GM19351 (cell line): ENCODE data around the gene KIF27.
A peak's percentile ranks its signal among the peaks of the same experiment; 100 is the strongest.
"Not testable (repeated sequence)": the region's sequence is repeated elsewhere in the genome, so short reads cannot be mapped to it uniquely, and the experiment has no call there.

ENCODE experiments used
- ATAC-seq: cut with Tn5 transposase; IDR thresholded peaks from one replicate; pipeline ENCODE4 v1.9.1; 2021; ENCODE audit warnings: mild to moderate bottlenecking, moderate library complexity; ENCODE audit not compliant: unreplicated experiment

Gene KIF27

DNA sequence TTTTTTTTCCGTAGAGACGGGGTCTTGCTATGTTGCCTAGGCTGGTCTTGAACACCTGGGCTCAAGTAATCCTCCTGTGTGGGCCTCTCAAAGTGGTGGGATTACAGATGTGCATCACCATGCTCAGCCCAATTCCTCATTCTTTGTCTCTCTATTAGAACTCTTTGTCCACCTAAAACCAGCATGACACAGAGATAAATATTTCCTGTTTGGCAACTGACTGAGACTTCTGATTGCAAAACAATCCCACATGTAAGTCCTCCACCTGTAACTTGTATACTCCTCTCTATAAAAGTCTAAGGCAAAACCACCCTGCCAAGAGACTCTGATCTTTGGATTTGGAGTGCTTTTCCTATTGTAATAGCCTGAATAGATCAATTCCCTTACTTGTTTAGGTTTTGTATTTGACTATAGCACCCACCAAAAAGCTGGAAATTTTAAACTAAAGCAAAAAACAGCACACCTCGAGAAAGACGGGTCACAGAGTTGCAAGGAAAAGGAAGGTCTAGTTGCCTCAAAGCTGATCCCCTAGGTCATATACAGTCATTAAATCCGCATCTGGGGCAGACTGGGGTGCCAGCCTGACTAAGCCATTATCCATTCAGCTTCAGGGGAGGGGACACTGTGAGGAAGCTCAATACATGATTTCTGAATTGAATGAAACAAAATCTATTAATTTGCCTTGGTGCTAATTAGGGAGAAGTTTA lies 13.5 kb upstream of the KIF27 start:
- ATAC-seq: no peak

- ATAC-seq: no peak
These were observed 12.6 kb upstream of the KIF27 start for GRCh38 chr9:83933790-83934189.

- no peak for ATAC-seq
These were observed 11.6 kb upstream of the KIF27 start for GRCh38 chr9:83932851-83933250.

- no peak for ATAC-seq
These were observed 10.8 kb upstream of the KIF27 start for GRCh38 chr9:83932011-83932410.

DNA sequence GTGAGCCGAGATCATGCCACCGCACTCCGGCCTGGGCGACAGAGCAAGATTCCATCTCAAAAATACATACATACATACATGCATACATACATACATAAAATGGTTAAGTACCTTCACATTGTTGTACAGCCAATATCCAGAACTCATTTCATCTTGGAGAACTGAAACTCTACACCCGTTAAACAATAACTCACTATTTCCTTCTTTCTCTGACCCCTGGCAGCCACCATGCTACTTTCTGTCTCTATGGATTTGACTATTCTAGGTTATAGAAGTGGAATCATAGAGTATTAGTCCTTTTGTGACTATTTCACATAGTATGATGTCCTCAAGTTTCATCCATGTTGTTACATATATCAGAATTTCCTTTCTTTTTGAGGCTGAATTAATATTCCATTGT lies 9.6 kb upstream of the KIF27 start:
- no peak for ATAC-seq

DNA sequence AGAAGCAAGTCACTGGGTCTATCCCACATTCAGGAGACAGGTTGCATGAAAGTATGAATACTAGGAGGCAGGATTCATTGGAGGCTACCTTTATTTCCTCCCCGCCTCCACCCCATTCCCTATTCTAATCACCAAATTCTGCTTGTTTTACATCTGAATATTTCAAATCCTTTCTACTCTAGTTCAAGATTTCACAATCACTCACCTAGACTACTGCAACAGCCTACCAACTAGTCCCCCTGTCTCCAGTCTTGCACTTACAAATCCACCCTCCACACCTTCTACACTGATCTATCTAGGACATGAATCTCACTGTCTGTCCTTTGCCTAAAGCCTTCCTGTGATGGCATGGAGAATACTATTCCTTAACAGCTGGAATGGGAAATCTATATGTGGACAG lies 6.4 kb upstream of the KIF27 start:
- no peak for ATAC-seq

- ATAC-seq: peak; percentile 23
These were observed 734 bp downstream of the KIF27 start for GRCh38 chr9:83920469-83920926.

DNA sequence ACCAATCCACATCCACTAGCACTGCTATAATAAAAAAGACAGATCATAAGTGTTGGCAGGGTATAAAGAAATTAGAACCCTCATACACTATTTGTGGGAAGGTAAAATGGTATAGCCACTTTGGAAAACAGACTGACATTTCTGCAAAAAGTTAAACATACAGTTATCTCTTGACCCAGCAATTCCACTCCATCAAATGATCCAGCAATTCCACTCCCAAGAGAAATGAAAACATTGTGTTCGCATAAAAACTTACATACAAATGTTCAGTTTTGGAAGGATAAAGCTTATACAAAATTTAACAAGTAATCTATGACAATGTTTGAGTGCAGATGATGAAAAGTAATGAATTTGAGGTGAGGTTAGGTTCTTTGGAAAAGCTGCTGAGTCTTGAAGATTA lies 2.1 kb downstream of the KIF27 start:
- ATAC-seq: no peak

DNA sequence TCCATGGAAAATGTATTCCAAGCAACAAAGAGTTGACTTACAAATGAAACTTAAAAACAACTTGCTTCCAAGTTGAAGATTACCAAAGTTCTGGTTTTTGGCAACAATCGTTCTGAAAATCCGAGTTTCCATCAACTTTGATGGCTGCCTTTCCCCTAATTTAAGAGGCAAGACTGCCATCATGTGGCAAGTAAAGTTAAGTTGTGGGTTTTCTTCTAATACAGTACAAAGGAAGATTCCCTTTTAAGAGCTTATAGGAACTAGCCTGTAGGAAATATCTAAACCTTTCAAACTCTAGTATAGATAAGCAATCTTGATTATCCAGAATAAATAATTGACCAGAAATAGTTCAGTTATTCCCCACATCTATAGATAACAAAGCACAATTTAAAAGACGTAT lies 9.0 kb downstream of the KIF27 start:
- peak; percentile 73 for ATAC-seq

DNA sequence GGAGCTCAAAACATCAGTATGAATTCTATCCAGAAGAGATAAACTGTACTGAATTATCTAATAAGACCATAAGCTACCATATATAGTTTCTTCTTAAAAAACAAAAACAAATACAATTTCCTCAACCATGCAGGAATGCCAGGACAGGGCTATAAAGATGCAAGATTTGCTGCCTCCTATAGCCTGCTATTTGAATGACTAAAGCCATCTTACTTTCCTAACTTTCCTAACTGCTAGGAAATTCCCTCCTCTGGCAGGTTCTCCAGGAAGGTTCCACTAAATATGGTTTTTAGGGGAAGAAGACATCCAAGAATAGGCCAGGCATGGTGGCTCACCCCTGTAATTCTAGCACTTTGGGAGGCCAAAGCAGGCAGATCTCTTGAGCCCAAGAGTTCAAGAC lies 15.1 kb downstream of the KIF27 start:
- no peak for ATAC-seq

DNA sequence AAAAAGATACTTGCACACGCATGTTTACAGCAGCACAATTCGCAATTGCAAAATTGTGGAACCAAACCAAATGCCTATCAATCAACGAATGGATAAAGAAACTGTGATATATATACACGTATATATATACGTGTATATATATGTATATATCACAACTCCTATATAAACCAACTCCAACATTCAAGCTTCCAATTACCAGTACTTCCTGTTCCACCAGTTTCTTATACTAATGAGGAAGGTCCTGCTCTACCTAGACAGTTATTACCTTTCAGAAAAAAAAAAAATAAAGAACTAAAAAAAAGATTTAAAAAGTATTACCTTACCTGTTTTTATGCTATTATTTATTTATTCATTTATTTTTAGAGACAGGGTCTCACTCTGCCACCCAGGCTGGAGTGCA lies 20.6 kb downstream of the KIF27 start:
- not testable (repeated sequence) for ATAC-seq

DNA sequence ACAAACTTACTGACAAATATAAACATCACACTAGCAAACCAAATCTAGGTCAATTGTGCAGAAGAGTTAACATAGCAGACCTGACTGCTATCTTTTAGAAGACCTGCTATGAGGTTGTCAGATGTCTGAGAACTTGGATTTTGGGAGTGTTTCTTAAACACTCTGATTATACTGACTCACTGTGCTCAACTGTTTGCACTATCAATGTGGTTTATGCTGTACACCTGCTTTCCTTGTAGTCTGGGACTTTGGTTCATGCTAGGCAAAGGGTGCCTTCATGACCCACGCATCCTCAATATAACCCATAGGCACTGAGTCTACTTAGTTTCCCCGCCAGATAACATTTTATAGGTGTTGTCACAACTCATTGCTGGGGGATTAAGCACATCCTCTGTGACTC lies 26.9 kb downstream of the KIF27 start:
- not testable (repeated sequence) for ATAC-seq

DNA sequence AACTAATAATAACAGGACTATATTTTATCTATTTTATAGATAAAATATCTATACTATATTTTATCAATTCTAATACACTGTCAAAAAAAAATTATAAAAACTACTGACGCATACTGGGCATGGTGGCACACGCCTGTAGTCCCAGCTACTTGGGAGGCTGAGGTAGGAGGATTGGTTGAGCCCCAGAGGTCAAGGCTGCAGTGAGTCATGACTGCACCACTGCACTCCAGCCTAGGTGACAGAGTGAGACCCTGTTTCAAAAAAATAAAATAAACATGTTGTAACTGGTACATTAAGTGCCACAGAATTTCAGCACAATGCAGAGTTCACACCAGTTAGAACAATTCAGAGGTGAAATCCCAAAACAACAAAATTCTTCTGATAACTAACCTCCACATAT lies 34.7 kb downstream of the KIF27 start:
- not testable (repeated sequence) for ATAC-seq

- ATAC-seq: not testable (repeated sequence)
These were observed 35.5 kb downstream of the KIF27 start for GRCh38 chr9:83885559-83886240.

DNA sequence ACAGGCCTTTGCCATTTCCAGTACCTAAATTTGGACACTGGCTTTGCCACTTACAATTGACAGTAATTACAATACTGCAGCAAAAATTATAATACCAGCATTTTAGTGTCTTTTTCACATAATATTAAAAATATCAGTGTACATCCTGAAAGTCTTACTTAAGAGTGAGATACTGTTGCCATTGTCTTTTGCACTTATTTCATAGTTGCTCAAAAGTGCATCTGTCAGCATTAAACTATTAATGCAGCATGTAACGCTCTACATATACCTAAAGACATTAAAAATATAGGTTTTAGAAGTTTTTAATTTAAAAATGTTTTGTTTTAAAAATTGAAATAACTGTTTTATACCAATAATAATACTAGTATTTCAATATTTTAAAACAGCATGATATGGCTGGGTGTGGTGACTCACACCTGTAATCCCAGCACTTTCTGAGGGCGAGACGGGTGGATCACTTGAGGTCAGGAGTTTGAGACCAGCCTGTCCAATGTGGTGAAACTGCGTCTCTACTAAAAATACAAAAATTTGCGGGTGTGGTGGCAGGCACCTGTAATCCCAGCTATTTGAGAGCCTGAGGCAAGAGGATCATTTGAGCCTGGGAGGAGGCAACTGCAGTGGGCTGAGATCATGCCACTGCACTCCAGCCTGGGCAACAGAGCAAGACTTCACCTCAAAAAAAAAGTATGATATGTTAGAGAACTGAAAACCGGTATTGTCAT lies 39.4 kb downstream of the KIF27 start:
- not testable (repeated sequence) for ATAC-seq

- ATAC-seq: not testable (repeated sequence)
These were observed 45.7 kb downstream of the KIF27 start for GRCh38 chr9:83875559-83875958.

- ATAC-seq: peak; percentile 73
These were observed 71.3 kb downstream of the KIF27 start for GRCh38 chr9:83849895-83850294.

DNA sequence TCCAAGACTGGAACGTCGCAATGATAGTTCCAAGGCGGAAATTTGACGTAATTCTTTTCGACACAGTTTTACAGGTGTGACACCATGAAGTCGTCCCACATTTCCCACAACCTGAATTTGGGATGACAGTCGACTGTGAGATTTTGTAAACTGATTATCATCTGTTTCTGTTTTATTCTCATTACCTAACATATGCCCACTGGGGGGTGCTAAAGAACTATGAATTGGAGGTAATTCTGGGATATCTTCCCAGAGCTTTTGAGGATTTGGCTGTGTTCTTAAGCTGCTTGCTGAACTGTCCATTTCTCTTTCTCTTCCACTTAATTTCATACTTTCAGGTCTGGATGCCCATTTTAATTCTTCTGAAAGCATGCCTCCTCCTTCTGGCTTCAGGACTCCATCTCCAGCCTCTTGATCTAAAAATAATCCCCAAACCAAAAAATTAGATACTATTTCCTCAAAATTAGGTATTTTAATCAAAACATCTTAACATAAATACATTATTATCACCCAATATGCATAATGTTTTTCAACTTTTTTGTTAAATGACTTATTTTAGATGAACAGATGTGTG lies 84.1 kb downstream of the KIF27 start:
- not testable (repeated sequence) for ATAC-seq

GRCh38 chr9:83830426-83831071 lies 90.7 kb downstream of the KIF27 start:
- not testable (repeated sequence) for ATAC-seq

GRCh38 chr9:83824986-83825623 lies 96.1 kb downstream of the KIF27 start:
- ATAC-seq: not testable (repeated sequence)
